Ovary (tissue), 9 donors: ENCODE data around the gene BRSK2. TPM values are rescaled to one million over a fixed set of nuclear protein-coding genes. Genes with fewer than 3 reads are reported as not detected.

ENCODE experiments used
- DNase-seq, 5 donors: peaks; one replicate each; pipeline ENCODE4 v3.0.0-alpha.2; 2019 to 2020
- H3K27ac ChIP-seq, 2 donors: fragments of 200-600 bp; one replicate each; pipeline versions ENCODE4 v1.5.1 to v1.8.0; 2019 to 2022
- H3K27me3 ChIP-seq: fragments of 200-600 bp; one replicate; pipeline ENCODE4 v1.8.0; 2022
- H3K36me3 ChIP-seq: fragments of 200-600 bp; sonication (generic); one replicate; pipeline ENCODE4 v1.5.1; 2019
- H3K4me1 ChIP-seq: one replicate; pipeline ENCODE4 v1.8.1; 2013; ENCODE audit warnings: mild to moderate bottlenecking, moderate library complexity; ENCODE audit not compliant: insufficient read depth
- H3K4me3 ChIP-seq: fragments of 200-600 bp; sonication (generic); one replicate; pipeline ENCODE4 v1.5.1; 2017
- H3K9me3 ChIP-seq, 2 donors: fragments of 200-600 bp in 1 of 2; sonication (generic) in 1 of 2; one replicate each; pipeline versions ENCODE4 v1.5.1 to v1.8.1; 2013 to 2019; ENCODE audit warnings: mild to moderate bottlenecking in 1 of 2, moderate library complexity in 1 of 2
- CTCF ChIP-seq, 3 donors: fragments of 450-650 bp in 2 of 3; fragments of 200-600 bp in 1 of 3; IDR thresholded peaks; one replicate each; pipeline versions ENCODE4 v1.5.1 to v1.8.0; 2016 to 2022; ENCODE audit warnings: antibody characterized with exemption in 3 of 3, mild to moderate bottlenecking in 1 of 3
- EP300 ChIP-seq: sonication (generic); formaldehyde crosslinking; IDR thresholded peaks from one replicate; pipeline ENCODE4 v1.6.1; 2017; ENCODE audit warnings: antibody characterized with exemption
- POLR2A ChIP-seq: fragments of 450-650 bp; IDR thresholded peaks from one replicate; pipeline ENCODE4 v1.6.1; 2017; ENCODE audit warnings: antibody characterized with exemption, mild to moderate bottlenecking, moderate library complexity
- WGBS, 3 donors: extraction: QIAGEN DNeasy Blood & Tissue Kit in 1 of 3; methylation state at CpG; one replicate each; pipeline versions ENCODE4 v1.1.5 to v1.1.7; 2013 to 2017; 5-methylcytosine and 5-hydroxymethylcytosine counted together
- intact Hi-C, 4 donors: fragments of 100-400 bp; cut with DNase I; formaldehyde crosslinking; loops; one replicate each; pipeline versions ENCODE4 v1.11.0 to v1.15.1; 2022 to 2023
- polyA plus RNA-seq, 2 donors: library from polyadenylated mRNA; stranded (reverse); fragments of 200-250 nt in 1 of 2; fragments of 350-450 nt in 1 of 2; fragmentation: Illumina TruSeq in 1 of 2; extraction: RNeasy Lipid Tissue Mini Kit (QIAGEN cat#74804) in 1 of 2; gene quantifications; one replicate each; pipeline ENCODE4 v1.2.3, GENCODE V29; 2013 to 2014
- total RNA-seq, 7 donors: library from RNA; depleted of rRNA in 2 of 7; stranded (reverse); fragments of >200 nt in 2 of 7; fragmentation: NEBNext Ultra II Directional in 3 of 7; extraction: Animal tissue kit (Norgen Biotek cat#: 25700) in 3 of 7; gene quantifications; one replicate each; pipeline versions ENCODE4 v1.1.0 to v1.2.4, GENCODE V29; 2016 to 2023
- donor health status: DM: no; HTN: no; CAD: no; lungs with moderate emphysema.
- donor health status: DM: no; HTN: no; CAD: no.
- donor health status: Bipolar disorder and iron deficiency.
- donor health status: DM: yes; HTN: yes; CAD: no.
- donor health status: DM: no; HTN: no; CAD: no.
- donor health status: DM: yes; HTN: yes; CAD: no.

Gene BRSK2
- total and polyA plus RNA-seq, 9 donors: 0.22 to 1.5 (median 0.52) TPM

DNA sequence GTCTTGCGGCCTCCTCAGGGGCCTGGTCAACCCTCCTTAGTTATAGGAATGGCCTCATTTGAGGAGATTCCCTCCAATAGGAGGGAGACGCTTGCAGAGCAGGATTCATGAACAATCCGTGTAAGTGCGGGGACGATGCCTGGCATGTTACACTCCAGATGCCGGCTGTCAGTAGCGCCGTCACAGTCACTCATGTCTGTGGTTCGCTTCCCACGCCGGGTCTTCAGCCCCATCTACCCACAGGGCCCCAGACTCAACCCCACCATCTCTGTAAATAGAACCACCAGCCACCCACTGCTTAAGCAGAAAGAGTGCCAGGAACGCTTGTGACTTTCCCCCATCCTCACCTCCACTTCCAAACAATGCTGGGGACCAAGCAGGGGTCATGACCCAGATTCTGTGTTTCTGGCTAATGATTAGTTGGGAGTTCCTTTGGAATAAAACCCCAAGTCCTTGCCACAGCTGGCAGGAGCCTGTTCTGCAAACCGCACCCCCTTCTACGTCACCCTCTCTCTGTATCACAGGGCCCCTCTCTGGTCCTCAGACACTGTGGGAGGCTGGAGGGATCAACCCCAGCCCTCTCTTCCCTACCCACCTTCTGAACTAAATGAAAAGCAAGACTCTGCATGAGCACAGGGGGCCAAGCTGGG lies 41.5 kb upstream of the BRSK2 start:
- no peak overlapping the region for H3K27ac ChIP-seq
- TF ChIP-seq POLR2A: no peak
- TF ChIP-seq EP300: no peak
- no peak for TF ChIP-seq CTCF (IDR thresholded peaks at IDR 0.05)
- no peaks in the 10 kb centered on the region for H3K36me3 ChIP-seq
- DNase-seq: peak in 1 of 5 donors; percentile 3
- H3K9me3 ChIP-seq: no peaks in the 10 kb centered on the region
- H3K4me1 ChIP-seq: peaks cover 1% of the 10 kb centered on the region
- WGBS, 3 donors: 88 to 95% (median 91%) methylated on average over 14 of the region's 14 CpGs
- intact Hi-C loops: no loop called here
- no peaks in the 10 kb centered on the region for H3K27me3 ChIP-seq
- H3K4me3 ChIP-seq: no peak overlapping the region

DNA sequence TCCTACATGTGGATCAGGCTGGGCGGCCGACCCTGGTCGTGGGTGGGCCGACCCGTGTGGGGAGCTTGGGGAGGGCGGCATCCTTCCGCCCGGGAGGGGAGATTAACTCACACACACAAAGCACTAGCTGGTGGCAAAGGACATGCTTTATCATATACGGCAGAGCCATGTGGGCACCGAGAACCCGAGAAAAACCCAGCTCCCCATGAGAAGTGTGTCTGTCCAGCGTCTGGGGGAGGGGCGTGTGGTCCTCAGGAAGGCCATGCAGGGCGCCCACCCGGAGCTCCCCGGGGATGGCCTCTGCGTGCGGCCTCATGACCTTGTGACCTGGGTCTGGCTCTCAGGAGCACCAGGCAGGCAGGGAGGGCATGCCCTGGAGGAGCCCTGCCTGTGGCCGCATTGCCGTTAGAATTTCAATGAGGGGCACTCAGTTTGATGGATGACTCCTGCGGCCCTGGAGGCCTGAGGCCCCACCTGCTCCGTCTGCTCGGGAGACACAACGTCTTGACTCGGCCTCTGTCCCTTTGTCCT lies 40.9 kb upstream of the BRSK2 start:
- WGBS, 3 donors: 53 to 65% (median 60%) methylated on average over 25 of the region's 25 CpGs
- intact Hi-C loops: no loop called here
- DNase-seq: peak in 2 of 5 donors; percentile 13 to 25
- TF ChIP-seq CTCF (IDR thresholded peaks at IDR 0.05) (no peak), EP300 (no peak), POLR2A (no peak)
- H3K27me3 ChIP-seq: no peaks in the 10 kb centered on the region
- no peak overlapping the region for H3K27ac ChIP-seq
- H3K4me1 ChIP-seq: peaks cover 1% of the 10 kb centered on the region
- no peaks in the 10 kb centered on the region for H3K9me3 ChIP-seq
- H3K4me3 ChIP-seq: no peak overlapping the region
- H3K36me3 ChIP-seq: no peaks in the 10 kb centered on the region

DNA sequence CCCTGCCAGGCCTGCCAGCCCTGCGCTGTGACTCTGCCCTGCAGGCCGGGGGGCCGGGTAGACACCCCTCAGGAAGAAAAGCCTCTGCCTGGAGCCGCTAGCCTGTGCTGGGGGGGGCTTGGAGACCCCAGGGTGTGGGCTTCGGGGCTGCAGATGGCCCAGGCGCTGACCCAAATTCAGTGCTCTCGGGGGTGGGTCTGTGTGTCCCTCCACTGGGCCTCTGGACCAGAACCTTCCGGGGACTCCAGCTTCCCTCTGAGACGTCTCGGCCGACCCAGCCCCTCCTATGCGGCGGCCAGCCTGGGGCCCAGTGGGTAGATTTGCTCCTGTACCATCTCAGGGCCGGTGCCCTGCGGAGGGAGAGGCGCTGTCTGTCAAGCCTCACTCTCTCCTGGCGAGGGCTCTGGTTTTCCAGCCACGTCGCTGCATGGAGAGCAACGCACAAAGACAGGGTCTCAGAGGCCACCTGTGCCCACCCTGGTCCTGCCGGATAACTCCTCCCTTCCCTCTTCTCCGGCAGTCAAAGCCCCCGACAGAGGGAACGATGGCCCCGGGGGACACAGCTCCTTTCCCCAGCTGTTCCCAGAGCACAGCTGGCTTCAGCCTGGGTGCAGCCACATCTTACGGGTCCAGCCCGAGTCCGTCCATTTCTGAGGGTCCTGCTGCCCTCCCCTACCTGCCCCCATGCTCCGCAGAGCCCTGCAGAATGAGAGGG lies 40.2 kb upstream of the BRSK2 start:
- Histone ChIP-seq H3K27me3 (no peaks in the 10 kb centered on the region), H3K4me1 (peaks cover 1% of the 10 kb centered on the region), H3K4me3 (no peak overlapping the region), H3K9me3 (no peaks in the 10 kb centered on the region), H3K36me3 (no peaks in the 10 kb centered on the region), H3K27ac (no peak overlapping the region)
- intact Hi-C loops: no loop called here
- peak in 2 of 5 donors; percentile 8 to 21 for DNase-seq
- TF ChIP-seq EP300 (no peak), POLR2A (no peak), CTCF (IDR thresholded peaks at IDR 0.05) (no peak)
- 50 to 59% (median 58%) methylated on average over 22 to 29 of the region's 29 CpGs for WGBS, 3 donors

- Histone ChIP-seq H3K4me3 (no peak overlapping the region), H3K9me3 (no peaks in the 10 kb centered on the region), H3K27me3 (no peaks in the 10 kb centered on the region), H3K27ac (no peak overlapping the region), H3K4me1 (peaks cover 1% of the 10 kb centered on the region), H3K36me3 (no peaks in the 10 kb centered on the region)
- TF ChIP-seq POLR2A (no peak), EP300 (no peak), CTCF (IDR thresholded peaks at IDR 0.05) (no peak)
- 13 to 34% (median 26%) methylated on average over 19 to 22 of the region's 22 CpGs for WGBS, 3 donors
- intact Hi-C loops: no loop called here
- peak in 1 of 5 donors; percentile 31 for DNase-seq
Measured at GRCh38 chr11:1350086-1350725, 39.5 kb upstream of the BRSK2 start.
